GM12878 (cell line): ENCODE results near the gene NRXN3. TPM values are rescaled to one million over a fixed set of nuclear protein-coding genes. Genes with fewer than 3 reads are reported as not detected.
A peak's percentile ranks its signal among the peaks of the same experiment; 100 is the strongest.

ENCODE experiments used
- ATAC-seq: fragments of 200-7000 bp; cut with Tn5 transposase; 3 replicates; pipeline ENCODE4 v1.9.1; 2020; ENCODE audit warnings: mild to moderate bottlenecking, moderate library complexity
- BruUV-seq: library from RNA; stranded (reverse); fragments of 400-500 nt; replicated peaks from 2 replicates; lab custom pipeline; 2021; lab: Mats Ljungman, UMichigan
- CTCF ChIA-PET: fragments of 300-600 bp; sonication (Branson Sonifier 250); formaldehyde crosslinking; extraction: SDS; loops from one replicate; lab custom pipeline; 2021; ENCODE audit warnings: inconsistent platforms; lab: Yijun Ruan, JAX
- POLR2A ChIA-PET: fragments of 350-600 bp; formaldehyde crosslinking; extraction: SDS; loops from one replicate; lab custom pipeline; 2021; ENCODE audit warnings: inconsistent platforms; lab: Charles Lee
- RAD21 ChIA-PET: fragments of 300-600 bp; sonication (Branson Sonifier 250); formaldehyde crosslinking; loops from one replicate; lab custom pipeline; 2023; ENCODE audit warnings: antibody characterized with exemption; ENCODE audit not compliant: unreplicated experiment; lab: Charles Lee
- SMC1A ChIA-PET: fragments of 300-600 bp; sonication (Branson Sonifier 250); formaldehyde crosslinking; loops from one replicate; lab custom pipeline; 2023; ENCODE audit not compliant: unreplicated experiment, uncharacterized antibody; lab: Charles Lee
- DNase-seq: peaks from one replicate; pipeline ENCODE4 v3.0.0-alpha.2; 2011; ENCODE audit warnings: low read depth, low spot score
- FAIRE-seq: peaks from 3 replicates; lab custom pipeline; 2011; peaks lifted over from hg19 to GRCh38; lab: Jason Lieb, UNC
- H2AFZ ChIP-seq: 2 replicates; pipeline ENCODE4 v1.6.0; 2011; ENCODE audit warnings: low read depth, low read length, control low read depth; ENCODE audit not compliant: control insufficient read depth
- H3K27ac ChIP-seq: 2 replicates; pipeline ENCODE4 v1.5.1; 2011; ENCODE audit warnings: control low read depth; ENCODE audit not compliant: control insufficient read depth, insufficient read depth
- H3K27me3 ChIP-seq, 2 experiments: replicated peaks in 1 of 2; 2 replicates each; pipeline versions ENCODE4 v1.6.0 to v1.6.1; 2011; ENCODE audit warnings: low read length in 1 of 2; ENCODE audit not compliant: control insufficient read depth in 2 of 2, insufficient read depth in 2 of 2
- H3K36me3 ChIP-seq, 2 experiments: 2 replicates each; pipeline ENCODE4 v1.5.1; 2011; ENCODE audit warnings: low read length in 1 of 2; ENCODE audit not compliant: control insufficient read depth in 2 of 2, insufficient read depth in 2 of 2
- H3K4me1 ChIP-seq: 2 replicates; pipeline ENCODE4 v1.6.1; 2011; ENCODE audit warnings: mild to moderate bottlenecking, low read length, moderate library complexity, mixed read lengths; ENCODE audit not compliant: control insufficient read depth, insufficient read depth
- H3K4me2 ChIP-seq: 2 replicates; pipeline ENCODE4 v1.6.0; 2011; ENCODE audit warnings: control low read depth; ENCODE audit not compliant: control insufficient read depth, insufficient read depth
- H3K4me3 ChIP-seq: fragments of 200-600 bp; sonication (generic); 2 replicates; pipeline ENCODE4 v1.5.1; 2016
- H3K79me2 ChIP-seq: 2 replicates; pipeline ENCODE4 v1.6.0; 2011; ENCODE audit warnings: low read length; ENCODE audit not compliant: control insufficient read depth, insufficient read depth
- H3K9ac ChIP-seq: 2 replicates; pipeline ENCODE4 v1.8.0; 2011; ENCODE audit warnings: low read length, control low read depth, mixed read lengths; ENCODE audit not compliant: control insufficient read depth, insufficient read depth
- H3K9me3 ChIP-seq: replicated peaks from 3 replicates; pipeline ENCODE4 v1.5.1; 2011; ENCODE audit warnings: mild to moderate bottlenecking, low read length; ENCODE audit not compliant: control insufficient read depth, insufficient read depth
- H4K20me1 ChIP-seq: 2 replicates; pipeline ENCODE4 v1.6.0; 2011; ENCODE audit not compliant: control insufficient read depth, insufficient read depth
- BCLAF1 ChIP-seq: fragments of 450-650 bp; IDR thresholded peaks from 2 replicates; pipeline ENCODE4 v1.6.1; 2017; ENCODE audit warnings: antibody characterized with exemption, mild to moderate bottlenecking, moderate library complexity
- CREM ChIP-seq: IDR thresholded peaks from 2 replicates; pipeline ENCODE4 v1.6.1; 2014; ENCODE audit warnings: antibody characterized with exemption, low read depth
- JUNB ChIP-seq: IDR thresholded peaks from 2 replicates; pipeline ENCODE4 v1.6.1; 2016; ENCODE audit warnings: antibody characterized with exemption, mild to moderate bottlenecking
- MYC ChIP-seq: IDR thresholded peaks from 2 replicates; pipeline ENCODE4 v1.6.1; 2011; ENCODE audit warnings: mild to moderate bottlenecking, low read length, moderate library complexity, inconsistent platforms; ENCODE audit not compliant: insufficient read depth, insufficient replicate concordance, insufficient read length, severe bottlenecking
- NFYB ChIP-seq: IDR thresholded peaks from 2 replicates; pipeline ENCODE4 v1.6.1; 2011; ENCODE audit warnings: low read depth, mild to moderate bottlenecking, low read length, improper control_type of control experiment, moderate library complexity; ENCODE audit not compliant: insufficient read depth
- NR2C2 ChIP-seq: IDR thresholded peaks from 2 replicates; pipeline ENCODE4 v1.6.1; 2011; ENCODE audit warnings: borderline replicate concordance, low read depth; ENCODE audit not compliant: control insufficient read depth, insufficient read length
- SKIL ChIP-seq: fragments of 450-650 bp; IDR thresholded peaks from 2 replicates; pipeline ENCODE4 v1.6.1; 2017; ENCODE audit warnings: mild to moderate bottlenecking, low read depth, inconsistent platforms; ENCODE audit not compliant: poor library complexity, severe bottlenecking
- WGBS: methylation state at CpG from one replicate; pipeline ENCODE4 v1.1.6; 2016; ENCODE audit warnings: low lambda C conversion rate; ENCODE audit not compliant: insufficient replicate concordance, insufficient coverage; ENCODE audit errors: missing lambda C conversion rate; 5-methylcytosine and 5-hydroxymethylcytosine counted together
- in situ Hi-C: fragments of 300-500 bp; cut with MboI; formaldehyde crosslinking; loops from 9 replicates; pipeline ENCODE4 v1.14.3; 2018; ENCODE audit warnings: mixed read lengths
- intact Hi-C: fragments of 100-400 bp; cut with micrococcal nuclease; formaldehyde crosslinking; loops from one replicate; pipeline ENCODE4 v1.14.2; 2022; ENCODE audit not compliant: unreplicated experiment
- polyA plus RNA-seq, 11 experiments: library from polyadenylated mRNA; depleted of rRNA in 4 of 11; unstranded in 6 of 11; stranded (reverse) in 5 of 11; fragments of >200 nt; fragmentation: Nextera tagmentation in 4 of 11; fragmentation: Illumina TruSeq in 1 of 11; extraction: Ambion mirVana in 4 of 11; extraction: Trizol in 1 of 11; gene quantifications; 1 replicate in 1 of 11; 2 replicates in 10 of 11; pipeline versions ENCODE4 v1.2.1 to v1.2.3, GENCODE V29; 2011 to 2016; ENCODE audit warnings: inconsistent platforms in 2 of 11, missing spikeins in 2 of 11, low read depth in 1 of 11
- total RNA-seq, 4 experiments: library from RNA; depleted of rRNA in 3 of 4; stranded (reverse); fragments of >200 nt in 3 of 4; fragmentation: Illumina TruSeq in 1 of 4; extraction: Trizol in 1 of 4; gene quantifications; 2 replicates each; pipeline versions ENCODE4 v1.2.1 to v1.2.3, GENCODE V29; 2013 to 2021

The NRXN3 gene
- total and polyA plus RNA-seq, 10 of the 15 experiments (the other 5 are each of a cell fraction or from before 2014, with no cell fraction given): 0.52 to 3.3 (median 1.4) TPM

- TF ChIP-seq SKIL (no peak), BCLAF1 (no peak), NFYB (no peak), CREM (no peak), NR2C2 (no peak)
Observed at GRCh38 chr14:78785265-78785664, 615.1 kb downstream of the NRXN3 start (continued).

GRCh38 chr14:78788467-78789360 lies 618.5 kb downstream of the NRXN3 start:
- CTCF ChIA-PET: no interaction called here
- Histone ChIP-seq H3K27me3 (no peaks in the 10 kb centered on the region), H3K4me1 (no peaks in the 10 kb centered on the region), H2AFZ (no peak overlapping the region), H3K4me2 (no peak overlapping the region), H3K27ac (no peak overlapping the region), H3K4me3 (no peak overlapping the region), H4K20me1 (no peaks in the 10 kb centered on the region; the same call in 1 of the 2 replicates), H3K79me2 (no peaks in the 10 kb centered on the region), H3K9ac (no peak overlapping the region), H3K9me3 (no peaks in the 10 kb centered on the region), H3K36me3 (no peaks in the 10 kb centered on the region)
- intact Hi-C loops (no loop called here), in situ Hi-C loops (no loop called here)
- RAD21 ChIA-PET: no interaction called here
- POLR2A ChIA-PET: no interaction called here
- ATAC-seq (peak; percentile 48; the same call in 2 of the 3 replicates), DNase-seq (no peak), FAIRE-seq (no peak)
- SMC1A ChIA-PET: no interaction called here
- TF ChIP-seq MYC (no peak), JUNB (peak; percentile 52; the same call in 1 of the 2 replicates)
- WGBS: 19% methylated on average over 2 of the region's 2 CpGs
- BruUV-seq: no TSS peak
